Esophagus squamous epithelium (tissue), 5 donors: Measurements from ENCODE around the gene TMEM176A. TPM values are rescaled to one million over a fixed set of nuclear protein-coding genes. Genes with fewer than 3 reads are reported as not detected.

Source experiments
- DNase-seq: peaks from one replicate; lab custom pipeline; 2025; lab: John Stamatoyannopoulos, UW
- H3K27ac ChIP-seq, 4 donors: fragments of 200-600 bp; sonication (generic); one replicate each; pipeline ENCODE4 v1.5.1; 2016 to 2019; ENCODE audit warnings: mild to moderate bottlenecking in 1 of 4
- H3K27me3 ChIP-seq, 4 donors: fragments of 200-600 bp; sonication (generic); 1 replicate in 3 of 4; 2 replicates in 1 of 4; pipeline versions ENCODE4 v1.5.1 to v1.6.0; 2017 to 2021; ENCODE audit warnings: antibody characterized with exemption in 1 of 4
- H3K36me3 ChIP-seq, 3 donors: fragments of 200-600 bp; sonication (generic); one replicate each; pipeline ENCODE4 v1.5.1; 2016 to 2019
- H3K4me1 ChIP-seq, 3 donors: fragments of 200-600 bp; sonication (generic); one replicate each; pipeline ENCODE4 v1.5.1; 2017 to 2019
- H3K4me3 ChIP-seq, 4 donors: fragments of 200-600 bp; sonication (generic); 1 replicate in 3 of 4; 2 replicates in 1 of 4; pipeline ENCODE4 v1.5.1; 2016 to 2019; ENCODE audit warnings: mild to moderate bottlenecking in 2 of 4, moderate library complexity in 1 of 4
- H3K9me3 ChIP-seq, 3 donors: fragments of 200-600 bp; sonication (generic); one replicate each; pipeline ENCODE4 v1.5.1; 2016 to 2019
- POLR2A ChIP-seq, 4 donors: fragments of 450-650 bp; IDR thresholded peaks; one replicate each; pipeline ENCODE4 v1.6.1; 2017; ENCODE audit warnings: antibody characterized with exemption in 4 of 4, mild to moderate bottlenecking in 4 of 4, moderate library complexity in 3 of 4
- WGBS, 2 donors: methylation state at CpG; one replicate each; pipeline ENCODE4 v1.1.5; 2018; 5-methylcytosine and 5-hydroxymethylcytosine counted together
- intact Hi-C: fragments of 100-400 bp; cut with DNase I; formaldehyde crosslinking; loops from one replicate; pipeline ENCODE4 v1.15.0; 2022
- total RNA-seq, 4 donors: library from RNA; depleted of rRNA; stranded (reverse); fragments of >200 nt; gene quantifications; one replicate each; pipeline ENCODE4 v1.1.0, GENCODE V29; 2016
- TF ChIP-seq, protein P1 (sequence below), 6 experiments: fragments of 450-650 bp in 4 of 6; fragments of 200-600 bp in 2 of 6; sonication (generic) in 2 of 6; IDR thresholded peaks; one replicate each; pipeline ENCODE4 v1.5.1; 2016 to 2019; ENCODE audit warnings: antibody characterized with exemption in 6 of 6, mild to moderate bottlenecking in 4 of 6, moderate library complexity in 4 of 6
- donor health status: DM: yes; HTN: yes; CAD: no.

TMEM176A gene
- total RNA-seq, 4 donors from 2014 or later: 2.5 to 35.5 (median 10.7) TPM

DNA sequence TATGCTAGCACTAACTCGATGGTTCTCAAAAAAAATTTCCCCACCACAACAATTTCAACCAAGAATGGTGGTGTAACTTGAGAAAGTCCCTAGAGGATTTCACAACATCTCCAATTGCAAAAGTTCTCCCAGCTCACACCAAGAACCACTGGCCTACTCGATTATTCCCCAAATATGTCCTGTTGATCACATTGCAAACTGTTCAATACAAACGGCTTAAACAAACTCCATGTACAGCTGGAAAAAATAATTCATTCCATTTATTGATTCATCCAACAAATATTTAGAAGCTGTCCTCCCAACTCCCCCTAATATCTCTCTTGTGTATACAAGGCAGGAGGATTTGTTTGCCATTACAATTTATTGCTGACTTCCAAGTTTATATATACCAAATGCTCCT lies 19.5 kb upstream of the TMEM176A start:
- H3K4me3 ChIP-seq: no peak overlapping the region
- no peak for DNase-seq
- TF ChIP-seq, protein P1, sequence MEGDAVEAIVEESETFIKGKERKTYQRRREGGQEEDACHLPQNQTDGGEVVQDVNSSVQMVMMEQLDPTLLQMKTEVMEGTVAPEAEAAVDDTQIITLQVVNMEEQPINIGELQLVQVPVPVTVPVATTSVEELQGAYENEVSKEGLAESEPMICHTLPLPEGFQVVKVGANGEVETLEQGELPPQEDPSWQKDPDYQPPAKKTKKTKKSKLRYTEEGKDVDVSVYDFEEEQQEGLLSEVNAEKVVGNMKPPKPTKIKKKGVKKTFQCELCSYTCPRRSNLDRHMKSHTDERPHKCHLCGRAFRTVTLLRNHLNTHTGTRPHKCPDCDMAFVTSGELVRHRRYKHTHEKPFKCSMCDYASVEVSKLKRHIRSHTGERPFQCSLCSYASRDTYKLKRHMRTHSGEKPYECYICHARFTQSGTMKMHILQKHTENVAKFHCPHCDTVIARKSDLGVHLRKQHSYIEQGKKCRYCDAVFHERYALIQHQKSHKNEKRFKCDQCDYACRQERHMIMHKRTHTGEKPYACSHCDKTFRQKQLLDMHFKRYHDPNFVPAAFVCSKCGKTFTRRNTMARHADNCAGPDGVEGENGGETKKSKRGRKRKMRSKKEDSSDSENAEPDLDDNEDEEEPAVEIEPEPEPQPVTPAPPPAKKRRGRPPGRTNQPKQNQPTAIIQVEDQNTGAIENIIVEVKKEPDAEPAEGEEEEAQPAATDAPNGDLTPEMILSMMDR (IDR thresholded peaks at IDR 0.05): no peak
- TF ChIP-seq POLR2A (IDR thresholded peaks at IDR 0.05): no peak
- peak overlapping the region in 3 of 4 donors; percentile 63 to 70 (median 68) for H3K27ac ChIP-seq
- WGBS, 2 donors: 20 to 33% methylated on average over 3 of the region's 3 CpGs
- no peaks in the 10 kb centered on the region for H3K27me3 ChIP-seq
- H3K4me1 ChIP-seq: peaks cover 4 to 47% (median 24%) of the 10 kb centered on the region in 3 donors
- no peaks in the 10 kb centered on the region for H3K9me3 ChIP-seq
- intact Hi-C loops: no loop called here
- H3K36me3 ChIP-seq: no peaks in the 10 kb centered on the region

DNA sequence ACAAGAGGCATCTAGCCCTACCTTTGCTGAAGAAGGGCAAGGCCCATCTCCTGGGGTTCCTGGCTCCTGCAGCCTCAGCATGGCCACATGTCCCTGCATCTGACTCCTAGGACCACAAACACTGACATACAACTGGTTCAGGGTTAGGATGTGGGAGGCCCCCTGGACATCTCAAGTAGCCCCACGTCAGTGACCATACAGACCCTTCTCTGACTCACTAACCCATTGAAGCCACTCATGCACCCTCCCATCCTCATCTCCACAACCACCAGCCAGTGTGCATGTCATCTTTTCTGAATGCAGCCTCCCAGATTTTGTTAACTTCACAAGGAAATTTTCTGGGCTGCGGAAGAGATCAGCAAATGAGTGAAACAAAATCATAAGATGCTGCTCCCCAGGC lies 18.6 kb upstream of the TMEM176A start:
- H3K9me3 ChIP-seq: no peaks in the 10 kb centered on the region
- H3K4me1 ChIP-seq: peaks cover 4 to 51% (median 29%) of the 10 kb centered on the region in 3 donors
- H3K27me3 ChIP-seq: peaks cover 0 to 5% (median 0%) of the 10 kb centered on the region in 4 donors
- peak overlapping the region in 3 of 4 donors; percentile 34 to 70 (median 63) for H3K27ac ChIP-seq
- intact Hi-C loops: no loop called here
- TF ChIP-seq POLR2A (IDR thresholded peaks at IDR 0.05): no peak
- TF ChIP-seq, protein P1 (IDR thresholded peaks at IDR 0.05): no peak
- H3K4me3 ChIP-seq: no peak overlapping the region
- DNase-seq: no peak
- 69 to 78% methylated on average over 1 to 2 of the region's 2 CpGs for WGBS, 2 donors
- H3K36me3 ChIP-seq: no peaks in the 10 kb centered on the region

DNA sequence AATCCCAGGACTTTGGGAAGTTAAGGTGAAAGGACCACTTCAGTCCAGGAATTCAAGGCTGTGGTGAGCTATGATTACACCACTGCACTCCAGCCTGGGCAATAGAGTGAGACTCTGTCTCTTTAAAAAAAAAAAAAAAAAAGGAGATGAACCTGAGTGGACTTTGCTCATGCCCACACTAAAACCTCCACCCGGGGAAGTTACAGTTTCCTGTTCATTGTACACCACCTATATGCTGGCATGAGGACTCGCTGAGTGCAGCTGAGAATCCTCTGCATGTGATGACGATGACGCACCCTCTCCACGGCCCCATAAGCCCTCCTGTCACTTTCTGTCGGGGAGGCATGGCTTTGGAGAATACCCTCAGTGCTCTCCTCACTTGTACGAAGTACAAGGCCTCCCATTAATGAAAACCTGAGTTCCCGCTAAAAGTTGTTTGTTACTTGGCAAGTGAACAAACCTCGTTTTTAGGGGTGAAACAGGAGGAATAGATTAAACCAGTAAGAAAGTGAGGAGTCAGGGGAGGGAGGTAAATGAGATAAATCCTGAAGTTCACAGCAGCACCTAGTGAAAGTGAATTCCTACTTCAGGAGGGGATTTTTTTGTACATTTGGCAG lies 16.3 kb upstream of the TMEM176A start:
- 54 to 59% methylated on average over 9 of the region's 9 CpGs for WGBS, 2 donors
- TF ChIP-seq POLR2A (IDR thresholded peaks at IDR 0.05): no peak
- no peaks in the 10 kb centered on the region for H3K9me3 ChIP-seq
- no peaks in the 10 kb centered on the region for H3K36me3 ChIP-seq
- H3K4me1 ChIP-seq: peaks cover 4 to 64% (median 45%) of the 10 kb centered on the region in 3 donors
- H3K27ac ChIP-seq: peak overlapping the region in 3 of 4 donors; percentile 60 to 85 (median 76)
- intact Hi-C loops: no loop called here
- no peak for DNase-seq
- peaks cover 0 to 15% (median 0%) of the 10 kb centered on the region in 4 donors for H3K27me3 ChIP-seq
- H3K4me3 ChIP-seq: no peak overlapping the region

DNA sequence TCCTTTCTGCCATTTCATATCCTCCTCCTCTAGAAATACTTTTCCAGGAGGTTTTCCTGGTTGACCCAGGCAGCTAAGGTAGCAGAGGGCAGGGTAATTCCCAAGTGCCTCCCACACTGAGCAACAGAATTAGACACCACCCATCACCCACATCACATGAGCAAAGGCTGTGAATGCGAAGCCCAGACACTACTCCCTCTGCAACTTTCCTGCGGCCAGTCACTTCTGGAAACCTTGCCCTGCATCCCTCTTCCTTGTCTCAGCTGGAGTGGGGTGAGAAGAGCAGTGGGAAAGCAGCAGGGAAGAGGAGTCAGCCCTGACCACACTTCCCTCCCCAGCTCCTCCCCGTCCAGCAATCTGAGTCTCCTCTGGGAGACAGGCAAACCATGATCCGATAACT lies 15.6 kb upstream of the TMEM176A start:
- Histone ChIP-seq H3K4me3 (no peak overlapping the region), H3K4me1 (peaks cover 4 to 63% (median 45%) of the 10 kb centered on the region in 3 donors), H3K9me3 (no peaks in the 10 kb centered on the region), H3K27me3 (peaks cover 0 to 15% (median 0%) of the 10 kb centered on the region in 4 donors), H3K36me3 (no peaks in the 10 kb centered on the region), H3K27ac (peak overlapping the region in 3 of 4 donors; percentile 60 to 85 (median 76))
- no peak for DNase-seq
- no peak for TF ChIP-seq POLR2A (IDR thresholded peaks at IDR 0.05)
- TF ChIP-seq, protein P1 (IDR thresholded peaks at IDR 0.05): no peak
- intact Hi-C loops: no loop called here
- WGBS, 2 donors: 48 to 65% methylated on average over 3 to 4 of the region's 4 CpGs

DNA sequence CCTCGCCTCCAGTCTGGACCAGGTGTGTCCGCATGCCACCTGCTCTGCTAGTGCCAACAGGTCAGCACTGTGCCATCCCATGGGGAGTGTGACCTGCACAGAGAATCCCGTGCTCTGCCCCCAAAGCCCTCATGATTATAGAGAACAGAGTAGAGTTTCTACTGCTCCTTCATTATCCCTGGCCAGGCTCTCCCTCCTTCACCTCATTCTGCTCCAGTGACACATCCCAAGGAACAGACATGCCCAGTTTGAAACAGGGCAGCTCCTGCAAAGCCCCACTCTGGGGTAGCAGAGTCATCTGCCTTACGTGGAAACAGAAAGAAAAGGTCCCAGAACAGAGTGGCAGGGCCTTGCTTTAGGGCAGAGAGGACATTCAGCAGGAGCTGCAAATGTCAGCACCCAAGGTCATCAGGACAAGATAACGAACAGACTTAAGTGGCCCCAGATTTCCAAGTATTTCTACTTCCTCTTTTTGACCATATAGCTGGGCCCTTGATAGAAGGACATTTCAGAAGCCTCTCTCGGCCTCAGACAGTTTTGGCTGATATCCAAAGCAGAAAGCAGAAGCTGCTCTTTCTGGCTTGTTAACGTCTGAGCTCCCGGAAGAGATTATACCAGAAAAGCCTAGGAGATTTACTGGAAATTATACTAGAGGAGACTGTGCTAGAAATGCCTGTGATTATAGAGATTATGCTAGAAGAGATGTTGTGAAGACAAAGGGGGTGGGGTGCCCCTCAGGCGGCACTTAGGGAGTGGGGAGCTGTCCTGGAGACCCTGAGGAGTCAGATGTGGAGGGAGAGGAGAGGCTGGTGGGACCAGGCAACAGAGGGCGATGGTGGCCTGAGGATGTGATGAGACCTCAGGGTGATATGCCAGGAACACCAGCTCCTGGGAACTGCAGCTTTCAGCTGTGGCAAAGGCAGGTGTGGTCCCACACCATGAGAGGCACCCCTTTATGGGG lies 13.0 kb upstream of the TMEM176A start:
- DNase-seq: no peak

More for the DNA sequence above, 13.0 kb upstream of the TMEM176A start:
- Histone ChIP-seq H3K9me3 (no peaks in the 10 kb centered on the region), H3K4me3 (no peak overlapping the region), H3K27ac (peak overlapping the region; percentile 62 to 89 (median 78)), H3K27me3 (peaks cover 0 to 15% (median 0%) of the 10 kb centered on the region in 4 donors), H3K4me1 (peaks cover 4 to 47% (median 35%) of the 10 kb centered on the region in 3 donors), H3K36me3 (peaks cover 0 to 4% (median 0%) of the 10 kb centered on the region in 3 donors)
- intact Hi-C loops: no loop called here
- TF ChIP-seq POLR2A (IDR thresholded peaks at IDR 0.05): no peak
- TF ChIP-seq, protein P1 (IDR thresholded peaks at IDR 0.05): no peak
- WGBS, 2 donors: 32 to 43% methylated on average over 9 to 10 of the region's 10 CpGs
